ENCODE results near the gene ARHGEF11.

DNA sequence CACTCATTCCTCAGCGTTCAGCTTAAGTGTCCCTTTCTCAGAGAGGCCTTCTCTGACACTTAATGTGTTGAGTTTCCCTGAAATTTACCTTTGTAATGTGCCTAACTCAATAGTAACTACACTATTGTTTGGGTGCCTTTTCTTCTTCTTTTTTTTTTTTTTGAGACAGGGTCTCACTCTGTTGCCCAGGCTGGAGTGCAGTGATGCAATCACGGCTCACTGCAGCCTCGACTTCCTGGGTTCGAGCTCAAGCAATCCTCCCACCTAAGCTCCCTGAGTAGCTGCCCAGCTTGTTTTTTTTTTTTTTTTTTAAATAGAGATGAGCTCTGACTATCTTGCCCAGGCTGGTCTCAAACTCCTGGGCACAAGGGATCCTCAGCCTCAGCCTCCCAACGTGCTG, 50.1 kb downstream of the ARHGEF11 start:
- TF ChIP-seq SP1 (CRISPR knock-in tag; conservative IDR thresholded peaks at IDR 0.05): no peak
- no peak for TF ChIP-seq FOXP1 (CRISPR knock-in tag; IDR thresholded peaks at IDR 0.05; ENCODE audit: borderline replicate concordance)
- TF ChIP-seq ATF6 (CRISPR knock-in tag; IDR thresholded peaks at IDR 0.05): no peak
- TF ChIP-seq SMAD4 (CRISPR knock-in tag; IDR thresholded peaks at IDR 0.05): no peak
- TF ChIP-seq CTCF (IDR thresholded peaks at IDR 0.05): no peak
- TF ChIP-seq FOXK1 (CRISPR knock-in tag; IDR thresholded peaks at IDR 0.05): no peak
- no peak for TF ChIP-seq RELA (CRISPR knock-in tag; IDR thresholded peaks at IDR 0.05; ENCODE audit: borderline replicate concordance)
- no peak for TF ChIP-seq TEAD4 (CRISPR knock-in tag; IDR thresholded peaks at IDR 0.05)
- TF ChIP-seq, protein P1, sequence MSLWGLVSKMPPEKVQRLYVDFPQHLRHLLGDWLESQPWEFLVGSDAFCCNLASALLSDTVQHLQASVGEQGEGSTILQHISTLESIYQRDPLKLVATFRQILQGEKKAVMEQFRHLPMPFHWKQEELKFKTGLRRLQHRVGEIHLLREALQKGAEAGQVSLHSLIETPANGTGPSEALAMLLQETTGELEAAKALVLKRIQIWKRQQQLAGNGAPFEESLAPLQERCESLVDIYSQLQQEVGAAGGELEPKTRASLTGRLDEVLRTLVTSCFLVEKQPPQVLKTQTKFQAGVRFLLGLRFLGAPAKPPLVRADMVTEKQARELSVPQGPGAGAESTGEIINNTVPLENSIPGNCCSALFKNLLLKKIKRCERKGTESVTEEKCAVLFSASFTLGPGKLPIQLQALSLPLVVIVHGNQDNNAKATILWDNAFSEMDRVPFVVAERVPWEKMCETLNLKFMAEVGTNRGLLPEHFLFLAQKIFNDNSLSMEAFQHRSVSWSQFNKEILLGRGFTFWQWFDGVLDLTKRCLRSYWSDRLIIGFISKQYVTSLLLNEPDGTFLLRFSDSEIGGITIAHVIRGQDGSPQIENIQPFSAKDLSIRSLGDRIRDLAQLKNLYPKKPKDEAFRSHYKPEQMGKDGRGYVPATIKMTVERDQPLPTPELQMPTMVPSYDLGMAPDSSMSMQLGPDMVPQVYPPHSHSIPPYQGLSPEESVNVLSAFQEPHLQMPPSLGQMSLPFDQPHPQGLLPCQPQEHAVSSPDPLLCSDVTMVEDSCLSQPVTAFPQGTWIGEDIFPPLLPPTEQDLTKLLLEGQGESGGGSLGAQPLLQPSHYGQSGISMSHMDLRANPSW (CRISPR knock-in tag; conservative IDR thresholded peaks at IDR 0.05; ENCODE audit: low read depth): no peak
